ENCODE data around the gene MEG3. TPM values are rescaled to one million over a fixed set of nuclear protein-coding genes. Genes with fewer than 3 reads are reported as not detected.

MEG3 gene
- total and polyA plus RNA-seq, 9 of the 15 experiments (the other 6 are each of a cell fraction or from before 2014, with no cell fraction given), result 0.10 to 5.3 (median 1.0) TPM; not detected in 1

DNA sequence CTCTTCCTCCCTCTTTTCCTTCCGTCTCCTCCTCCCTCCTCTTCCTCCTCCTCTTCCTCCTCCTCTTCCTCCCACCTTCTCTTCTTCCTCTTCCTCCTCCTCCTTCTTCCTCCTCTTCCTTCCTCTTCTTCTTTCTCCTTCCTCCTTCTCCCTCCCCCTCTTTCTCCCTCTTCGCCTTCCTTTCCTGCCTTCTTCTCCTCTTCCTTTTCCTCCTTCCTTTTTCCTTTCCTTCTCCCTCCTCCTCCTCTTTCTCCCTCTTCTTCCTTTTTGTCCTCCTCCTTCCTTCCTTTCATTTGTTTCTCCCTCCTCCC is 36.0 kb downstream of the MEG3 start:
- FAIRE-seq, result no peak
- H3K79me2 ChIP-seq (ENCODE audit: control insufficient read depth, insufficient read depth, low read length), result no peaks in the 10 kb centered on the region
- H4K20me1 ChIP-seq (replicated peaks; ENCODE audit: control insufficient read depth, insufficient read depth, low read length), result no peaks in the 10 kb centered on the region
- CTCF ChIA-PET (ENCODE audit: low intra/inter-chr PET ratio), result no interaction called here
- H3K36me3 ChIP-seq (ENCODE audit: control insufficient read depth, insufficient read depth, low read length), result no peaks in the 10 kb centered on the region
- H3K9me3 ChIP-seq (replicated peaks; ENCODE audit: control insufficient read depth, insufficient read depth, low read depth, low read length), result no peaks in the 10 kb centered on the region
- intact Hi-C loops (cut with micrococcal nuclease) (no loop called here), in situ Hi-C loops (cut with MboI) (no loop called here)
- TF ChIP-seq ARHGAP35 (IDR thresholded peaks at IDR 0.05; ENCODE audit: partially characterized antibody) (peak; percentile 11), MIER1 (IDR thresholded peaks at IDR 0.05; ENCODE audit: low read depth) (no peak), ZNF263 (CRISPR knock-in tag; IDR thresholded peaks at IDR 0.05; ENCODE audit: borderline replicate concordance) (peak; percentile 51; the same call in 1 of the 2 replicates), HLTF (IDR thresholded peaks at IDR 0.05) (0 out of 2 replicates have a peak, but pooled peaks have one; percentile 44), LARP7 (IDR thresholded peaks at IDR 0.05) (peak; percentile 70; the same call in 1 of the 2 replicates), HDAC1 (IDR thresholded peaks at IDR 0.05) (0 out of 4 replicates have a peak, but pooled peaks of 1 of the 2 experiments have one; percentile 47)
- TF ChIP-seq, protein P1, sequence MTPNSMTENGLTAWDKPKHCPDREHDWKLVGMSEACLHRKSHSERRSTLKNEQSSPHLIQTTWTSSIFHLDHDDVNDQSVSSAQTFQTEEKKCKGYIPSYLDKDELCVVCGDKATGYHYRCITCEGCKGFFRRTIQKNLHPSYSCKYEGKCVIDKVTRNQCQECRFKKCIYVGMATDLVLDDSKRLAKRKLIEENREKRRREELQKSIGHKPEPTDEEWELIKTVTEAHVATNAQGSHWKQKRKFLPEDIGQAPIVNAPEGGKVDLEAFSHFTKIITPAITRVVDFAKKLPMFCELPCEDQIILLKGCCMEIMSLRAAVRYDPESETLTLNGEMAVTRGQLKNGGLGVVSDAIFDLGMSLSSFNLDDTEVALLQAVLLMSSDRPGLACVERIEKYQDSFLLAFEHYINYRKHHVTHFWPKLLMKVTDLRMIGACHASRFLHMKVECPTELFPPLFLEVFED (CRISPR knock-in tag; conservative IDR thresholded peaks at IDR 0.05), result peak; percentile 81; the same call in 1 of the 2 replicates
- TF ChIP-seq, protein P2, sequence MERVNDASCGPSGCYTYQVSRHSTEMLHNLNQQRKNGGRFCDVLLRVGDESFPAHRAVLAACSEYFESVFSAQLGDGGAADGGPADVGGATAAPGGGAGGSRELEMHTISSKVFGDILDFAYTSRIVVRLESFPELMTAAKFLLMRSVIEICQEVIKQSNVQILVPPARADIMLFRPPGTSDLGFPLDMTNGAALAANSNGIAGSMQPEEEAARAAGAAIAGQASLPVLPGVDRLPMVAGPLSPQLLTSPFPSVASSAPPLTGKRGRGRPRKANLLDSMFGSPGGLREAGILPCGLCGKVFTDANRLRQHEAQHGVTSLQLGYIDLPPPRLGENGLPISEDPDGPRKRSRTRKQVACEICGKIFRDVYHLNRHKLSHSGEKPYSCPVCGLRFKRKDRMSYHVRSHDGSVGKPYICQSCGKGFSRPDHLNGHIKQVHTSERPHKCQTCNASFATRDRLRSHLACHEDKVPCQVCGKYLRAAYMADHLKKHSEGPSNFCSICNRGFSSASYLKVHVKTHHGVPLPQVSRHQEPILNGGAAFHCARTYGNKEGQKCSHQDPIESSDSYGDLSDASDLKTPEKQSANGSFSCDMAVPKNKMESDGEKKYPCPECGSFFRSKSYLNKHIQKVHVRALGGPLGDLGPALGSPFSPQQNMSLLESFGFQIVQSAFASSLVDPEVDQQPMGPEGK (CRISPR knock-in tag; IDR thresholded peaks at IDR 0.05; ENCODE audit: borderline replicate concordance), result no peak
- TF ChIP-seq, protein P3, sequence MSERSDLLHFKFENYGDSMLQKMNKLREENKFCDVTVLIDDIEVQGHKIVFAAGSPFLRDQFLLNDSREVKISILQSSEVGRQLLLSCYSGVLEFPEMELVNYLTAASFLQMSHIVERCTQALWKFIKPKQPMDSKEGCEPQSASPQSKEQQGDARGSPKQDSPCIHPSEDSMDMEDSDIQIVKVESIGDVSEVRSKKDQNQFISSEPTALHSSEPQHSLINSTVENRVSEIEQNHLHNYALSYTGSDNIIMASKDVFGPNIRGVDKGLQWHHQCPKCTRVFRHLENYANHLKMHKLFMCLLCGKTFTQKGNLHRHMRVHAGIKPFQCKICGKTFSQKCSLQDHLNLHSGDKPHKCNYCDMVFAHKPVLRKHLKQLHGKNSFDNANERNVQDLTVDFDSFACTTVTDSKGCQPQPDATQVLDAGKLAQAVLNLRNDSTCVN (CRISPR knock-in tag; IDR thresholded peaks at IDR 0.05), result 0 out of 2 replicates have a peak, but pooled peaks have one; percentile 72
- TF ChIP-seq, protein P4, sequence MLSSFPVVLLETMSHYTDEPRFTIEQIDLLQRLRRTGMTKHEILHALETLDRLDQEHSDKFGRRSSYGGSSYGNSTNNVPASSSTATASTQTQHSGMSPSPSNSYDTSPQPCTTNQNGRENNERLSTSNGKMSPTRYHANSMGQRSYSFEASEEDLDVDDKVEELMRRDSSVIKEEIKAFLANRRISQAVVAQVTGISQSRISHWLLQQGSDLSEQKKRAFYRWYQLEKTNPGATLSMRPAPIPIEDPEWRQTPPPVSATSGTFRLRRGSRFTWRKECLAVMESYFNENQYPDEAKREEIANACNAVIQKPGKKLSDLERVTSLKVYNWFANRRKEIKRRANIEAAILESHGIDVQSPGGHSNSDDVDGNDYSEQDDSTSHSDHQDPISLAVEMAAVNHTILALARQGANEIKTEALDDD (IDR thresholded peaks at IDR 0.05), result no peak
- TF ChIP-seq, protein P5, sequence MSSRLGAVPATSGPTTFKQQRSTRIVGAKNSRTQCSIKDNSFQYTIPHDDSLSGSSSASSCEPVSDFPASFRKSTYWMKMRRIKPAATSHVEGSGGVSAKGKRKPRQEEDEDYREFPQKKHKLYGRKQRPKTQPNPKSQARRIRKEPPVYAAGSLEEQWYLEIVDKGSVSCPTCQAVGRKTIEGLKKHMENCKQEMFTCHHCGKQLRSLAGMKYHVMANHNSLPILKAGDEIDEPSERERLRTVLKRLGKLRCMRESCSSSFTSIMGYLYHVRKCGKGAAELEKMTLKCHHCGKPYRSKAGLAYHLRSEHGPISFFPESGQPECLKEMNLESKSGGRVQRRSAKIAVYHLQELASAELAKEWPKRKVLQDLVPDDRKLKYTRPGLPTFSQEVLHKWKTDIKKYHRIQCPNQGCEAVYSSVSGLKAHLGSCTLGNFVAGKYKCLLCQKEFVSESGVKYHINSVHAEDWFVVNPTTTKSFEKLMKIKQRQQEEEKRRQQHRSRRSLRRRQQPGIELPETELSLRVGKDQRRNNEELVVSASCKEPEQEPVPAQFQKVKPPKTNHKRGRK (tag; IDR thresholded peaks at IDR 0.05), result peak; percentile 76
- H3K27me3 ChIP-seq (ENCODE audit: control insufficient read depth in 2 of 2, insufficient read depth in 2 of 2, low read length in 2 of 2), result no peaks in the 10 kb centered on the region
- ATAC-seq, result no peak
- H3K4me1 ChIP-seq (replicated peaks in 1 of 2; ENCODE audit: control insufficient read depth in 2 of 2, insufficient read depth in 2 of 2, low read length in 2 of 2), result peaks cover 28% of the 10 kb centered on the region in 2 experiments
- no TSS peak for BruUV-seq (replicated peaks)
- DNase-seq (ENCODE audit: extremely low read depth in 1 of 4, low spot score in 3 of 4), result no peak
- no peak overlapping the region for H3K4me3 ChIP-seq
- WGBS (ENCODE audit: insufficient coverage, low coverage, missing lambda C conversion rate), result no CpG with 5 or more reads among the region's 2 CpGs
- POLR2A ChIA-PET, result no interaction called here
- H3K27ac ChIP-seq (ENCODE audit: extremely low read depth, low read depth, low read length), result no peak overlapping the region
- H2AFZ ChIP-seq (ENCODE audit: low read depth, low read length), result 0 out of 2 replicates have a peak overlapping the region, but pooled peaks have one; percentile 32
- no peak overlapping the region for H3K4me2 ChIP-seq (ENCODE audit: insufficient read depth, low read length)
- no peaks in the 10 kb centered on the region for H3K9me1 ChIP-seq (ENCODE audit: control insufficient read depth, insufficient read depth, low read length)
- H3K9ac ChIP-seq (ENCODE audit: insufficient read depth in 1 of 2, low read depth in 2 of 2, low read length in 2 of 2), result no peak overlapping the region

Data from K562 (cell line).